ENCODE measurements around the gene RPH3AL. TPM values are rescaled to one million over a fixed set of nuclear protein-coding genes. Genes with fewer than 3 reads are reported as not detected.

The RPH3AL gene
- total and polyA plus RNA-seq, 2 donors from 2014 or later, result 18.1 to 55.9 TPM

DNA sequence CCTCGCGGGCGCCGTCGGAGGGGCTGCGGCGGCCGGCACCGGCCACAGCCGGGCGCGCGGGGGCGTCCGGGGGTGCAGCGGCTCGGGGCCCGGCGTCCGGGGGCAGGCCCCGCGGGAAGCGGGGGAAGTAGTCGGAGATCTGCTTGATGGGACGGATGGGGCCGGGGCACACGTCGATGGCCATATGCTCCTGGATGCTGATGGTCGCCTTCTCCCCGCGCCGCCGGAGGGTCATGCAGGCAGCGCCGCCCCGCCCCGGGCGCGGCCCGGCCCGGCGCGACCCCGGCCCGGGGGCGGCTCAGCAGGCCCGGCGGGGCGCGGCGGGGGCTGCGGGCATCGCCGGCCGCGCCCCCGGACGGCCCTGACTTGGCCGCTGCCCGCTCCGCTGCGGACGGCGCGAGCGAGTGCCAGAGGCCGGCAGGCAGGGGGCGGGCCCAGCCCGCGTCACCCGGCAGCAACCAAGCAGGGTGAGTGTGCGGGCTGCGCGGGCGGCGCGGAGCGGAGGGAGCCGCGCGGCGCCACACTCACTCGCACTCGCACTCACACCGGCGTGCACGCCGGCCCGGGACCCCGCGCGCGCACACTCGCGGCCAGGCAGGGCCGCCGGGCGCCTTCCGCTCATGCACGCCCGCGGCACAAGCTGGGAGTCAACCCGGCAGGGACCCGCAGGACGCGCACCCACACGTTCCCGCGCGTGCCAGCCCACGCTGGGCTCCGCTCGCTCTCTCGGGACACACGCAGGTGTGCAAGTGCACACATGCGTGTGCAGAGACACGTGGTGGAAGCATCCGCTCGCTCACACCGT is 171.2 kb downstream of the RPH3AL start, which contains the start of gene DOC2B:
TSS of gene DOC2B (minus strand) at position 406 of the 805 bp plus-strand sequence. CDS start at position 235, 171 bp downstream.
- Histone ChIP-seq H3K4me1 (ENCODE audit: control insufficient read depth in 2 of 3, insufficient read depth in 2 of 3, low read depth in 1 of 3, low read length in 3 of 3) (peaks cover 0 to 3% (median 2%) of the 10 kb centered on the region in 3 donors), H3K27me3 (ENCODE audit: control insufficient read depth, insufficient read depth, low read length) (no peaks in the 10 kb centered on the region), H3K9me3 (ENCODE audit: control insufficient read depth in 2 of 3, insufficient read depth in 1 of 3, low read length in 3 of 3) (no peaks in the 10 kb centered on the region), H3K36me3 (ENCODE audit: control insufficient read depth in 2 of 3, insufficient read depth in 3 of 3, low read length in 3 of 3) (no peaks in the 10 kb centered on the region), H3K9ac (ENCODE audit: low read length in 3 of 3) (peak within 1 kb of the TSS in 1 of 3 donors; percentile 51), H3K4me3 (ENCODE audit: low read length in 3 of 3) (peak within 1 kb of the TSS; percentile 32 to 47 (median 39)), H3K27ac (ENCODE audit: low read depth in 2 of 2, low read length in 2 of 2) (peak within 1 kb of the TSS in 1 of 2 donors; percentile 22)
- FAIRE-seq (no peak), DNase-seq (peak; percentile 67 to 85 (median 81))
- intact Hi-C loops (cut with DNase I), result no loop called here
- TF ChIP-seq, protein P1, sequence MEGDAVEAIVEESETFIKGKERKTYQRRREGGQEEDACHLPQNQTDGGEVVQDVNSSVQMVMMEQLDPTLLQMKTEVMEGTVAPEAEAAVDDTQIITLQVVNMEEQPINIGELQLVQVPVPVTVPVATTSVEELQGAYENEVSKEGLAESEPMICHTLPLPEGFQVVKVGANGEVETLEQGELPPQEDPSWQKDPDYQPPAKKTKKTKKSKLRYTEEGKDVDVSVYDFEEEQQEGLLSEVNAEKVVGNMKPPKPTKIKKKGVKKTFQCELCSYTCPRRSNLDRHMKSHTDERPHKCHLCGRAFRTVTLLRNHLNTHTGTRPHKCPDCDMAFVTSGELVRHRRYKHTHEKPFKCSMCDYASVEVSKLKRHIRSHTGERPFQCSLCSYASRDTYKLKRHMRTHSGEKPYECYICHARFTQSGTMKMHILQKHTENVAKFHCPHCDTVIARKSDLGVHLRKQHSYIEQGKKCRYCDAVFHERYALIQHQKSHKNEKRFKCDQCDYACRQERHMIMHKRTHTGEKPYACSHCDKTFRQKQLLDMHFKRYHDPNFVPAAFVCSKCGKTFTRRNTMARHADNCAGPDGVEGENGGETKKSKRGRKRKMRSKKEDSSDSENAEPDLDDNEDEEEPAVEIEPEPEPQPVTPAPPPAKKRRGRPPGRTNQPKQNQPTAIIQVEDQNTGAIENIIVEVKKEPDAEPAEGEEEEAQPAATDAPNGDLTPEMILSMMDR (IDR thresholded peaks at IDR 0.05; ENCODE audit: borderline replicate concordance, extremely low read depth, insufficient read depth), result peak; percentile 25

DNA sequence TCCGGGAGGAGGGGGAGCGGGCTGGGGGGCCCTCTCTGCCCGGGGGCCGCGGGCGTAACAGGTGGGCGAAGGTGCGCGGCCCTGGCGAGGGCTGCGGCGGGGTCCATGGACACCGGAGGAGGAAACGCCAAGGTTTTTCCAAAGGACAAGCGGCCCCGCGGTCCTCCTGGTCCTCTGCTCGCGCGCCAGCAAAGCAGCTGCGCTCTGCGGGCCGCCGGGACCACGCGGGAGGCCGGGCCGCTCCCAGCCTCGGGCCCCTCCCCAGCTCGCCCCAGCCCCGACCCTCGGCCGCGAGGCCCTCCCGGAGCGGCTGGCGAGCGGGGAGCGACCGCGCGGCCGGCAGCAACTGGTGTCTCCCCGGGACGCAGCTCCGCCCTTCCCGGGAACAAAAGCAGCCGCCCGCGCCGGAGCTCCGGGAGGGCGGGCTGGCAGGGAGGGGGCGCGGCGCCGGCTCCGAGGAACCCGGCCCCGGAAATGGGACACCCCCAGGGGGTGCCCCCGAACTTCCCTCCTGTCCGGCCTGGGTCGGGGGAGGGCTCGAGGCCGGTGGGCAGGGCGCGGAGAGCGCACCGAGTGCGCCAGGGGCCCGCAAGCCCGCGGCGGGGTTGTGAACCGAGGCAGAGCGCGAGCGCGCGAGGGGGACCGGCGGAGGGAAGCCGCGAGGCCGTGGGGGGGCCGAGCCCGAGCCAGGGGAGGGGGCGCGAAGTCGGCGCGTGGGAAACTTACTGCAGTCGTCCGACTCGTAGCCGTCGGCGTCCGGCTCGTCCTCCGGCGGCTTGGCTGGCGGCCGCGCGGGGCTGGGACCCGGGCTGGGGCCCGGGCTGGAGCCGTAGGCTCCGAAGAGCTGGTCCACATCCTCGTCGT is 172.0 kb downstream of the RPH3AL start:
- H3K9me3 ChIP-seq (ENCODE audit: control insufficient read depth in 2 of 3, insufficient read depth in 1 of 3, low read length in 3 of 3), result no peaks in the 10 kb centered on the region
- H3K27me3 ChIP-seq (ENCODE audit: control insufficient read depth, insufficient read depth, low read length), result no peaks in the 10 kb centered on the region
- peak overlapping the region in 1 of 3 donors; percentile 47 for H3K4me3 ChIP-seq (ENCODE audit: low read length in 3 of 3)
- intact Hi-C loops (cut with DNase I), result no loop called here
- DNase-seq, result peak in 4 of 5 donors; percentile 34 to 78 (median 60)
- peaks cover 0 to 3% (median 2%) of the 10 kb centered on the region in 3 donors for H3K4me1 ChIP-seq (ENCODE audit: control insufficient read depth in 2 of 3, insufficient read depth in 2 of 3, low read depth in 1 of 3, low read length in 3 of 3)
- H3K27ac ChIP-seq (ENCODE audit: low read depth in 2 of 2, low read length in 2 of 2), result peak overlapping the region in 1 of 2 donors; percentile 22
- H3K9ac ChIP-seq (ENCODE audit: low read length in 3 of 3), result peak overlapping the region in 1 of 3 donors; percentile 51
- TF ChIP-seq, protein P1 (IDR thresholded peaks at IDR 0.05; ENCODE audit: borderline replicate concordance, extremely low read depth, insufficient read depth), result no peak
- H3K36me3 ChIP-seq (ENCODE audit: control insufficient read depth in 2 of 3, insufficient read depth in 3 of 3, low read length in 3 of 3), result no peaks in the 10 kb centered on the region
- FAIRE-seq, result no peak

GRCh38 chr17:179781-180380 is 172.7 kb downstream of the RPH3AL start:
- H3K27me3 ChIP-seq (ENCODE audit: control insufficient read depth, insufficient read depth, low read length), result no peaks in the 10 kb centered on the region
- H3K9me3 ChIP-seq (ENCODE audit: control insufficient read depth in 2 of 3, insufficient read depth in 1 of 3, low read length in 3 of 3), result no peaks in the 10 kb centered on the region
- H3K27ac ChIP-seq (ENCODE audit: low read depth in 2 of 2, low read length in 2 of 2), result peak overlapping the region in 1 of 2 donors; percentile 65
- no peak for FAIRE-seq
- DNase-seq, result peak in 3 of 5 donors; percentile 36 to 68 (median 65)
- H3K9ac ChIP-seq (ENCODE audit: low read length in 3 of 3), result peak overlapping the region in 1 of 3 donors; percentile 29
- TF ChIP-seq, protein P1 (IDR thresholded peaks at IDR 0.05; ENCODE audit: borderline replicate concordance, extremely low read depth, insufficient read depth), result no peak
- peaks cover 0 to 3% (median 2%) of the 10 kb centered on the region in 3 donors for H3K4me1 ChIP-seq (ENCODE audit: control insufficient read depth in 2 of 3, insufficient read depth in 2 of 3, low read depth in 1 of 3, low read length in 3 of 3)
- peak overlapping the region; percentile 24 to 39 (median 36) for H3K4me3 ChIP-seq (ENCODE audit: low read length in 3 of 3)
- intact Hi-C loops (cut with DNase I), result no loop called here
- H3K36me3 ChIP-seq (ENCODE audit: control insufficient read depth in 2 of 3, insufficient read depth in 3 of 3, low read length in 3 of 3), result no peaks in the 10 kb centered on the region
